K562 (cell line): ENCODE data around the gene EGFR. TPM values are rescaled to one million over a fixed set of nuclear protein-coding genes. Genes with fewer than 3 reads are reported as not detected.

ENCODE experiments used
- ATAC-seq: fragments of 200-7000 bp; cut with Tn5 transposase; 3 replicates; pipeline ENCODE4 v1.9.1; 2020; ENCODE audit warnings: moderate library complexity
- BruUV-seq: library from RNA; stranded (reverse); fragments of 400-500 nt; replicated peaks from 2 replicates; lab custom pipeline; 2021; lab: Mats Ljungman, UMichigan
- CTCF ChIA-PET: fragments of 300-600 bp; formaldehyde crosslinking; extraction: SDS; loops from one replicate; lab custom pipeline; 2021; ENCODE audit warnings: low intra/inter-chr PET ratio; lab: Yijun Ruan, JAX
- POLR2A ChIA-PET: fragments of 300-600, 350-650 bp; sonication (Branson Sonifier 250); formaldehyde crosslinking; extraction: SDS; loops from one replicate; lab custom pipeline; 2021; ENCODE audit warnings: antibody characterized with exemption, inconsistent platforms; lab: Yijun Ruan, JAX
- DNase-seq, 4 experiments: peaks; one replicate each; pipeline versions ENCODE4 v3.0.0 to v3.0.0-alpha.2; 2011 to 2018; ENCODE audit warnings: low spot score in 3 of 4, mixed read lengths in 3 of 4; ENCODE audit errors: extremely low read depth in 1 of 4
- FAIRE-seq: peaks from 2 replicates; lab custom pipeline; 2011; peaks lifted over from hg19 to GRCh38; lab: Jason Lieb, UNC
- H2AFZ ChIP-seq: 2 replicates; pipeline ENCODE4 v1.6.0; 2011; ENCODE audit warnings: low read depth, low read length, control low read depth, inconsistent platforms
- H3K27ac ChIP-seq: fragments of 200-600 bp; 3 replicates; pipeline ENCODE4 v1.8.0; 2011; ENCODE audit warnings: low read depth, mild to moderate bottlenecking, control low read depth, inconsistent platforms, low read length, moderate library complexity, mixed read lengths; ENCODE audit errors: extremely low read depth
- H3K27me3 ChIP-seq, 2 experiments: fragments of 300-600 bp in 1 of 2; 2 replicates in 1 of 2; 3 replicates in 1 of 2; pipeline versions ENCODE4 v1.6.0 to v1.8.0; 2011; ENCODE audit warnings: inconsistent platforms in 2 of 2, low read length in 2 of 2, mild to moderate bottlenecking in 1 of 2, mixed read lengths in 1 of 2, moderate library complexity in 1 of 2; ENCODE audit not compliant: control insufficient read depth in 2 of 2, insufficient read depth in 2 of 2
- H3K36me3 ChIP-seq: fragments of 300-600 bp; 3 replicates; pipeline ENCODE4 v1.8.0; 2011; ENCODE audit warnings: mild to moderate bottlenecking, low read length, inconsistent platforms; ENCODE audit not compliant: control insufficient read depth, insufficient read depth
- H3K4me1 ChIP-seq, 2 experiments: fragments of 200-600 bp in 1 of 2; replicated peaks in 1 of 2; 2 replicates in 1 of 2; 3 replicates in 1 of 2; pipeline versions ENCODE4 v1.5.1 to v1.8.0; 2011; ENCODE audit warnings: inconsistent platforms in 2 of 2, low read length in 2 of 2, mild to moderate bottlenecking in 1 of 2, mixed read lengths in 1 of 2, moderate library complexity in 1 of 2; ENCODE audit not compliant: control insufficient read depth in 2 of 2, insufficient read depth in 2 of 2
- H3K4me2 ChIP-seq: 2 replicates; pipeline ENCODE4 v1.6.1; 2011; ENCODE audit warnings: low read length, control low read depth, inconsistent platforms, mixed read lengths; ENCODE audit not compliant: insufficient read depth
- H3K4me3 ChIP-seq: fragments of 200-600 bp; sonication (generic), shearing (Covaris generic); 2 replicates; pipeline ENCODE4 v1.5.1; 2016; ENCODE audit warnings: control low read depth, inconsistent platforms
- H3K79me2 ChIP-seq: fragments of 200-600 bp; 3 replicates; pipeline ENCODE4 v1.8.0; 2011; ENCODE audit warnings: low read length, inconsistent platforms; ENCODE audit not compliant: control insufficient read depth, insufficient read depth
- H3K9ac ChIP-seq, 2 experiments: 2 replicates each; pipeline versions ENCODE4 v1.6.0 to v1.6.1; 2011; ENCODE audit warnings: low read depth in 2 of 2, low read length in 2 of 2, control low read depth in 1 of 2, inconsistent platforms in 1 of 2, mild to moderate bottlenecking in 1 of 2, mixed read lengths in 1 of 2; ENCODE audit not compliant: insufficient read depth in 1 of 2
- H3K9me1 ChIP-seq: one replicate; pipeline ENCODE4 v1.6.0; 2011; ENCODE audit warnings: inconsistent platforms, mild to moderate bottlenecking, low read length, moderate library complexity; ENCODE audit not compliant: control insufficient read depth, insufficient read depth
- H3K9me3 ChIP-seq: replicated peaks from 2 replicates; pipeline ENCODE4 v1.5.1; 2011; ENCODE audit warnings: low read depth, low read length, inconsistent platforms; ENCODE audit not compliant: control insufficient read depth, insufficient read depth
- H4K20me1 ChIP-seq: replicated peaks from 2 replicates; pipeline ENCODE4 v1.6.1; 2011; ENCODE audit warnings: low read length, inconsistent platforms, mixed read lengths; ENCODE audit not compliant: control insufficient read depth, insufficient read depth
- MAFF ChIP-seq: IDR thresholded peaks from 2 replicates; pipeline ENCODE4 v1.6.1; 2012; ENCODE audit warnings: low read length, improper control_type of control experiment
- NFATC3 ChIP-seq: fragments of 450-650 bp; IDR thresholded peaks from 2 replicates; pipeline ENCODE4 v1.6.1; 2017; ENCODE audit warnings: mild to moderate bottlenecking
- PHB2 ChIP-seq: fragments of 450-650 bp; IDR thresholded peaks from 2 replicates; pipeline ENCODE4 v1.6.1; 2017; ENCODE audit warnings: low read depth
- RAD51 ChIP-seq: fragments of 450-650 bp; IDR thresholded peaks from 2 replicates; pipeline ENCODE4 v1.7.1; 2016; ENCODE audit warnings: low read depth, mild to moderate bottlenecking, borderline replicate concordance
- SMARCC2 ChIP-seq: fragments of 450-650 bp; IDR thresholded peaks from 2 replicates; pipeline ENCODE4 v1.6.1; 2017; ENCODE audit warnings: antibody characterized with exemption, moderate library complexity, mild to moderate bottlenecking, low read depth
- SOX6 ChIP-seq: fragments of 450-650 bp; IDR thresholded peaks from 2 replicates; pipeline ENCODE4 v1.6.1; 2014; ENCODE audit warnings: mild to moderate bottlenecking
- TFAM ChIP-seq: fragments of 250-450 bp; sonication (Bioruptor Pico); conservative IDR thresholded peaks from 2 replicates; pipeline ENCODE4 v1.5.0; 2021; ENCODE audit warnings: mild to moderate bottlenecking, moderate library complexity
- TGIF2 ChIP-seq: sonication (generic); formaldehyde crosslinking; IDR thresholded peaks from 2 replicates; pipeline ENCODE4 v1.8.1; 2022; ENCODE audit warnings: mild to moderate bottlenecking, missing genetic modification reagents, moderate library complexity
- ZBTB34 ChIP-seq: fragments of 250-450 bp; sonication (Bioruptor Pico); IDR thresholded peaks from 2 replicates; pipeline ENCODE4 v1.8.0; 2021; ENCODE audit warnings: mild to moderate bottlenecking, moderate library complexity
- ZC3H11A ChIP-seq: IDR thresholded peaks from 2 replicates; pipeline ENCODE4 v1.6.1; 2012; ENCODE audit warnings: low read depth, low read length, improper control_type of control experiment
- ZNF717 ChIP-seq: fragments of 250-450 bp; sonication (Bioruptor Pico); IDR thresholded peaks from 2 replicates; pipeline ENCODE4 v1.5.0; 2021
- WGBS: fragments of 100-300 bp; shearing (Covaris generic); methylation state at CpG from one replicate; pipeline ENCODE4 v1.1.6; 2016; ENCODE audit warnings: low coverage, mixed read lengths; ENCODE audit not compliant: insufficient coverage; ENCODE audit errors: missing lambda C conversion rate; 5-methylcytosine and 5-hydroxymethylcytosine counted together
- in situ Hi-C: fragments of 300-500 bp; cut with MboI; formaldehyde crosslinking; loops from 4 replicates; pipeline ENCODE4 v1.15.0; 2018; ENCODE audit warnings: inconsistent platforms, mixed read lengths
- intact Hi-C: fragments of 100-400 bp; cut with micrococcal nuclease; formaldehyde crosslinking; loops from 2 replicates; pipeline ENCODE4 v1.14.2; 2022
- polyA plus RNA-seq, 8 experiments: library from polyadenylated mRNA; depleted of rRNA in 4 of 8; stranded (reverse) in 5 of 8; unstranded in 3 of 8; fragments of >200 nt; fragmentation: Nextera tagmentation in 2 of 8; fragmentation: Illumina TruSeq in 1 of 8; extraction: Ambion mirVana in 2 of 8; extraction: Trizol in 1 of 8; gene quantifications; 2 replicates each; pipeline versions ENCODE4 v1.2.1 to v1.2.3, GENCODE V29; 2011 to 2014; ENCODE audit warnings: inconsistent platforms in 1 of 8, missing spikeins in 1 of 8
- total RNA-seq, 7 experiments: library from RNA; depleted of rRNA in 6 of 7; stranded (reverse); fragments of >200 nt in 6 of 7; fragmentation: Illumina TruSeq in 2 of 7; extraction: Trizol in 2 of 7; gene quantifications; 2 replicates each; pipeline versions ENCODE4 v1.2.1 to v1.2.3, GENCODE V29; 2011 to 2021; ENCODE audit warnings: low replicate concordance in 1 of 7
- TF ChIP-seq, protein P1 (sequence below): fragments of 450-650 bp; IDR thresholded peaks from 2 replicates; pipeline ENCODE4 v1.6.1; 2016; ENCODE audit warnings: mild to moderate bottlenecking, moderate library complexity

EGFR gene
- total and polyA plus RNA-seq, 9 of the 15 experiments (the other 6 are each of a cell fraction or from before 2014, with no cell fraction given): 0.13 TPM; not detected in 8

- no peaks in the 10 kb centered on the region for H3K79me2 ChIP-seq
- TF ChIP-seq PHB2 (no peak), NFATC3 (no peak), SOX6 (no peak), ZNF717 (CRISPR knock-in tag) (no peak), SMARCC2 (no peak), MAFF (no peak), ZC3H11A (no peak), ZBTB34 (CRISPR knock-in tag) (no peak), RAD51 (no peak), TGIF2 (no peak), TFAM (CRISPR knock-in tag) (no peak)
- TF ChIP-seq, protein P1, sequence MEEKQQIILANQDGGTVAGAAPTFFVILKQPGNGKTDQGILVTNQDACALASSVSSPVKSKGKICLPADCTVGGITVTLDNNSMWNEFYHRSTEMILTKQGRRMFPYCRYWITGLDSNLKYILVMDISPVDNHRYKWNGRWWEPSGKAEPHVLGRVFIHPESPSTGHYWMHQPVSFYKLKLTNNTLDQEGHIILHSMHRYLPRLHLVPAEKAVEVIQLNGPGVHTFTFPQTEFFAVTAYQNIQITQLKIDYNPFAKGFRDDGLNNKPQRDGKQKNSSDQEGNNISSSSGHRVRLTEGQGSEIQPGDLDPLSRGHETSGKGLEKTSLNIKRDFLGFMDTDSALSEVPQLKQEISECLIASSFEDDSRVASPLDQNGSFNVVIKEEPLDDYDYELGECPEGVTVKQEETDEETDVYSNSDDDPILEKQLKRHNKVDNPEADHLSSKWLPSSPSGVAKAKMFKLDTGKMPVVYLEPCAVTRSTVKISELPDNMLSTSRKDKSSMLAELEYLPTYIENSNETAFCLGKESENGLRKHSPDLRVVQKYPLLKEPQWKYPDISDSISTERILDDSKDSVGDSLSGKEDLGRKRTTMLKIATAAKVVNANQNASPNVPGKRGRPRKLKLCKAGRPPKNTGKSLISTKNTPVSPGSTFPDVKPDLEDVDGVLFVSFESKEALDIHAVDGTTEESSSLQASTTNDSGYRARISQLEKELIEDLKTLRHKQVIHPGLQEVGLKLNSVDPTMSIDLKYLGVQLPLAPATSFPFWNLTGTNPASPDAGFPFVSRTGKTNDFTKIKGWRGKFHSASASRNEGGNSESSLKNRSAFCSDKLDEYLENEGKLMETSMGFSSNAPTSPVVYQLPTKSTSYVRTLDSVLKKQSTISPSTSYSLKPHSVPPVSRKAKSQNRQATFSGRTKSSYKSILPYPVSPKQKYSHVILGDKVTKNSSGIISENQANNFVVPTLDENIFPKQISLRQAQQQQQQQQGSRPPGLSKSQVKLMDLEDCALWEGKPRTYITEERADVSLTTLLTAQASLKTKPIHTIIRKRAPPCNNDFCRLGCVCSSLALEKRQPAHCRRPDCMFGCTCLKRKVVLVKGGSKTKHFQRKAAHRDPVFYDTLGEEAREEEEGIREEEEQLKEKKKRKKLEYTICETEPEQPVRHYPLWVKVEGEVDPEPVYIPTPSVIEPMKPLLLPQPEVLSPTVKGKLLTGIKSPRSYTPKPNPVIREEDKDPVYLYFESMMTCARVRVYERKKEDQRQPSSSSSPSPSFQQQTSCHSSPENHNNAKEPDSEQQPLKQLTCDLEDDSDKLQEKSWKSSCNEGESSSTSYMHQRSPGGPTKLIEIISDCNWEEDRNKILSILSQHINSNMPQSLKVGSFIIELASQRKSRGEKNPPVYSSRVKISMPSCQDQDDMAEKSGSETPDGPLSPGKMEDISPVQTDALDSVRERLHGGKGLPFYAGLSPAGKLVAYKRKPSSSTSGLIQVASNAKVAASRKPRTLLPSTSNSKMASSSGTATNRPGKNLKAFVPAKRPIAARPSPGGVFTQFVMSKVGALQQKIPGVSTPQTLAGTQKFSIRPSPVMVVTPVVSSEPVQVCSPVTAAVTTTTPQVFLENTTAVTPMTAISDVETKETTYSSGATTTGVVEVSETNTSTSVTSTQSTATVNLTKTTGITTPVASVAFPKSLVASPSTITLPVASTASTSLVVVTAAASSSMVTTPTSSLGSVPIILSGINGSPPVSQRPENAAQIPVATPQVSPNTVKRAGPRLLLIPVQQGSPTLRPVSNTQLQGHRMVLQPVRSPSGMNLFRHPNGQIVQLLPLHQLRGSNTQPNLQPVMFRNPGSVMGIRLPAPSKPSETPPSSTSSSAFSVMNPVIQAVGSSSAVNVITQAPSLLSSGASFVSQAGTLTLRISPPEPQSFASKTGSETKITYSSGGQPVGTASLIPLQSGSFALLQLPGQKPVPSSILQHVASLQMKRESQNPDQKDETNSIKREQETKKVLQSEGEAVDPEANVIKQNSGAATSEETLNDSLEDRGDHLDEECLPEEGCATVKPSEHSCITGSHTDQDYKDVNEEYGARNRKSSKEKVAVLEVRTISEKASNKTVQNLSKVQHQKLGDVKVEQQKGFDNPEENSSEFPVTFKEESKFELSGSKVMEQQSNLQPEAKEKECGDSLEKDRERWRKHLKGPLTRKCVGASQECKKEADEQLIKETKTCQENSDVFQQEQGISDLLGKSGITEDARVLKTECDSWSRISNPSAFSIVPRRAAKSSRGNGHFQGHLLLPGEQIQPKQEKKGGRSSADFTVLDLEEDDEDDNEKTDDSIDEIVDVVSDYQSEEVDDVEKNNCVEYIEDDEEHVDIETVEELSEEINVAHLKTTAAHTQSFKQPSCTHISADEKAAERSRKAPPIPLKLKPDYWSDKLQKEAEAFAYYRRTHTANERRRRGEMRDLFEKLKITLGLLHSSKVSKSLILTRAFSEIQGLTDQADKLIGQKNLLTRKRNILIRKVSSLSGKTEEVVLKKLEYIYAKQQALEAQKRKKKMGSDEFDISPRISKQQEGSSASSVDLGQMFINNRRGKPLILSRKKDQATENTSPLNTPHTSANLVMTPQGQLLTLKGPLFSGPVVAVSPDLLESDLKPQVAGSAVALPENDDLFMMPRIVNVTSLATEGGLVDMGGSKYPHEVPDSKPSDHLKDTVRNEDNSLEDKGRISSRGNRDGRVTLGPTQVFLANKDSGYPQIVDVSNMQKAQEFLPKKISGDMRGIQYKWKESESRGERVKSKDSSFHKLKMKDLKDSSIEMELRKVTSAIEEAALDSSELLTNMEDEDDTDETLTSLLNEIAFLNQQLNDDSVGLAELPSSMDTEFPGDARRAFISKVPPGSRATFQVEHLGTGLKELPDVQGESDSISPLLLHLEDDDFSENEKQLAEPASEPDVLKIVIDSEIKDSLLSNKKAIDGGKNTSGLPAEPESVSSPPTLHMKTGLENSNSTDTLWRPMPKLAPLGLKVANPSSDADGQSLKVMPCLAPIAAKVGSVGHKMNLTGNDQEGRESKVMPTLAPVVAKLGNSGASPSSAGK: no peak
Observed at GRCh38 chr7:55063061-55063460, 44.2 kb downstream of the EGFR start.

More at GRCh38 chr7:55063061-55063460, 44.2 kb downstream of the EGFR start:
- no peaks in the 10 kb centered on the region for H3K9me3 ChIP-seq
- H3K9me1 ChIP-seq: no peaks in the 10 kb centered on the region
- H3K4me1 ChIP-seq: no peaks in the 10 kb centered on the region
- 0% methylated on average over 7 of the region's 7 CpGs for WGBS
- DNase-seq (no peak), ATAC-seq (no peak), FAIRE-seq (no peak)
- H3K27me3 ChIP-seq: peaks cover 3 to 13% of the 10 kb centered on the region in 2 experiments; a peak in 4 of 5 replicates
- H3K4me2 ChIP-seq: no peak overlapping the region
- no peak overlapping the region for H2AFZ ChIP-seq
- intact Hi-C loops (no loop called here), in situ Hi-C loops (no loop called here)
- no peak overlapping the region for H3K4me3 ChIP-seq
- no TSS peak for BruUV-seq
- H3K36me3 ChIP-seq: no peaks in the 10 kb centered on the region
- ChIA-PET POLR2A (no interaction called here), CTCF (no interaction called here)
- H3K27ac ChIP-seq: no peak overlapping the region
- no peak overlapping the region for H3K9ac ChIP-seq
- H4K20me1 ChIP-seq: no peaks in the 10 kb centered on the region
